ENCODE data around the gene APCDD1. TPM values are rescaled to one million over a fixed set of nuclear protein-coding genes. Genes with fewer than 3 reads are reported as not detected.

Gene APCDD1
- total RNA-seq, 1 donor from 2014 or later = not detected

DNA sequence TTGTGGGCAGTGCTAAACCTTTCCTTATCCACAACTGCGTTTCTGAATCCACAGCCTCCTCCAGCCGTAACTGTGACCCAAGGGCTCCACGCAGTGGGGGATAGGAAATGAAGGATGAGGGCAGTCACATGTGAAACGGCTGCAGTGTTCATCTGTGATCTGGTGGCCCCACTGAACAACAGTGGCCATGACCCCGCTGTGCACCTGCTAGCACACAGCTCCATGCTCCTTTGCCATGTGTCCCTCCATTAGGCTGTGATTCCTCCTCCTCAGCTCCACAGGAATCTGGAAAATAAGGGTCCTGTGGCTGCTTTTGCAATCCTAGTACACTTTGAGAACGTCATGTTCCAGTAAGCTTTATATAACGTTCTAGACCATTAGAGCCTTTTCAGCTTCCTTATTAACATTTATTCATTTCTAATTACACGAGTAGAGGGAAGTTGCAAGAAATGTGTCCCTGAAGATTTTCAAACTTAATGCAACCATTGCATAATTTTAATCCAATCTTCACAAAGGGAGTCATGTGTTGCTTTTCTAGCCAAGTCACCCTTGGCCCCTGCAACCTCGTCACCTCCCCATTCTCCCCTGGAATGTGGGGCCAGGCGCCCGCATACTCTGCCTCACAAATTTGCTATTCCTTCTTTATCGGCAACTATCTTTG lies 64.3 kb downstream of the APCDD1 start:
- DNase-seq (ENCODE audit: low spot score) = no peak
- Mint-ChIP-seq H3K27me3 (ENCODE audit: insufficient read depth) (peaks cover 43% of the 10 kb centered on the region), H3K9me3 (no peaks in the 10 kb centered on the region), H3K36me3 (ENCODE audit: low read depth) (no peaks in the 10 kb centered on the region), H3K4me3 (no peak overlapping the region), H3K27ac (no peak overlapping the region), H3K4me1 (ENCODE audit: low read depth) (peaks cover 13% of the 10 kb centered on the region)
- intact Hi-C loops (cut with micrococcal nuclease) = no loop called here

DNA sequence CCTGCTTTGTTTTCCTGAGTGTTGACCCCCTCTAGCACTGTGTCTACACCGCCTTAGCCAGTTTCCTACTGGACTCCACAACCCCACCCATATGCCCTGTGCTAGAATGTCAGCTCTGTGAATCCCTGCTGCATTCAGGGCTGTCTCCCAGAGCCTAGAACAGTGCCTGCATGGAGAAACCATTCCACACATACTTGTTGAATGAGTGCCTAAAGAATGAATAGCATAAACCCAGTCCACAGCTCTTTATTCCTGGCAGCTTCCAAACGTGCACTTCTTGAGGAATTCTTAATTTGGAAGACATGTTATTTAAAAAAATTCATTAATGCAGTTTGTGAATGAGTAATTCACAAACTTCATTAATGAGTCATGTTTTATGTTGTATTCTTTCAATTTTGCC lies 64.9 kb downstream of the APCDD1 start:
- H3K9me3 Mint-ChIP-seq = no peaks in the 10 kb centered on the region
- no peak overlapping the region for H3K27ac Mint-ChIP-seq
- intact Hi-C loops (cut with micrococcal nuclease) = no loop called here
- no peak for DNase-seq (ENCODE audit: low spot score)
- H3K4me3 Mint-ChIP-seq = no peak overlapping the region
- no peaks in the 10 kb centered on the region for H3K36me3 Mint-ChIP-seq (ENCODE audit: low read depth)
- H3K4me1 Mint-ChIP-seq (ENCODE audit: low read depth) = peaks cover 19% of the 10 kb centered on the region
- peaks cover 42% of the 10 kb centered on the region for H3K27me3 Mint-ChIP-seq (ENCODE audit: insufficient read depth)

DNA sequence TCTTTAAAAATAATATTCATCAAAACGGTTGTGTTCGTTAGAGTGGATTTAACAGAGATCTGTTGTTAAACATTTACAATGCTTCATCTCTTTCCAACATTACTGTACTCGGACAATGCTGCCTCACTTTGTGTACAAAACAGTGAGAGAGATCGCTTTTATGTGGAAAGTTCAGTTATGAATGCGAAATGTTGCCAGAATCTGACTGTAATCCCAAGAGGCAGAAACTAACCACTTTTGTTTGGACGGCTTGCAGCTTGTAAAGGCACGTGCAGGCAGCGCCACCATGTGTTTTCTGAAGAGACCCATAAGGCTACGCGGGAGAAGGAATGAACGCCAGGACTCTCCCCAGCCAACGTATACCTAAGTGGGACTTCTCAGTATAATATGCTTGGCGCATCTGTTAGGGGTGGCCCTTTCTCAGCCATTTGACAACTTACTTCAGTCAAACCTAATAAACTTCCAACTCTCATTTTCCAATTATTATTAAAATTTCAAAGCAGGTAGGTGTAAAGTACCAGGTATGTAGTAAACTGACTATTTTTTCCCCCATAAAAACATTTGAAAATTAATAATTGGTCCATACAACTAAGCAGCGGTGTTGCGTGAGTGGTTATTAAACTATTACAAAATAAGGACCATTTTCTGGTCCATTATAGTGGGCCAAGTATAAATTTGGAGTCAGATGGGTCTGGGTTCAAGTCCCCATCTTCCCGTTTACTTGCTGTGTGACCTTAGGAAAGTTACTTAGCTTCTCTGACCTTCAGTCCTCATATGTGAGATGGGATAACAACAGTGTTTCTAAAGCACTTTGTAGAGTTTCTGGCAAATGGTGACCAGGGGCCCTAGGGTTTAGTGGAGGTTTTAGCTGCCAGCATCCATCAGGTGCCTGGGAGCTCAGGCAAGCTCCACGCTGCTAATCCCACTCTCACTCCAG lies 65.8 kb downstream of the APCDD1 start:
- no peaks in the 10 kb centered on the region for H3K9me3 Mint-ChIP-seq
- peak; percentile 35 for DNase-seq (ENCODE audit: low spot score)
- no peak overlapping the region for H3K27ac Mint-ChIP-seq
- intact Hi-C loops (cut with micrococcal nuclease) = loop anchor here (1.0 to 10.0 kb wide), 7 partner anchors 265 to 1445 kb away; partner anchors contain the start of gene RALBP1
- H3K27me3 Mint-ChIP-seq (ENCODE audit: insufficient read depth) = peaks cover 38% of the 10 kb centered on the region
- peaks cover 28% of the 10 kb centered on the region for H3K4me1 Mint-ChIP-seq (ENCODE audit: low read depth)
- no peak overlapping the region for H3K4me3 Mint-ChIP-seq
- no peaks in the 10 kb centered on the region for H3K36me3 Mint-ChIP-seq (ENCODE audit: low read depth)

DNA sequence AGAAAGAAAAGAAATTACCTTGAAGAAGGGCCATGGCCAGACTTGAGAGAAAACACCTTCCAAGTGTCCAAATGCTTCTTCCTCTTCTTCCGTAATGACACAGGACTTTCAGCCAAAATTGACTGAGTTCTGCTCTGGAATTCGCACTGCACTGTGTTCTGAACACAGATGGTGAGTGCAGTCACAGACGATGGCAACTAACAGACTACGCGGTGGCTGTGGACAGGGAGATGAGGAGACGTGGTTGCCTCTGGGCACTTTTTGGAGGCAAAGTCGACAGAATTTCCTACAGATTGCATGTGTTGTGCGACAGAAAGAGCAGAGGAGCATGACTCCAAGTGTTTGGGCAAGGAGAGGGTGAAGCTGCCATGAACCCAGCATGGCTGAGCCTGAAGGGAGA lies 67.1 kb downstream of the APCDD1 start:
- no peaks in the 10 kb centered on the region for H3K9me3 Mint-ChIP-seq
- no peak overlapping the region for H3K4me3 Mint-ChIP-seq
- peaks cover 3% of the 10 kb centered on the region for H3K36me3 Mint-ChIP-seq (ENCODE audit: low read depth)
- peaks cover 31% of the 10 kb centered on the region for H3K27me3 Mint-ChIP-seq (ENCODE audit: insufficient read depth)
- intact Hi-C loops (cut with micrococcal nuclease) = loop anchor here (10.0 kb wide), 6 partner anchors 263 to 1447 kb away; partner anchors contain the start of gene RALBP1
- peaks cover 35% of the 10 kb centered on the region for H3K4me1 Mint-ChIP-seq (ENCODE audit: low read depth)
- no peak for DNase-seq (ENCODE audit: low spot score)
- H3K27ac Mint-ChIP-seq = no peak overlapping the region

DNA sequence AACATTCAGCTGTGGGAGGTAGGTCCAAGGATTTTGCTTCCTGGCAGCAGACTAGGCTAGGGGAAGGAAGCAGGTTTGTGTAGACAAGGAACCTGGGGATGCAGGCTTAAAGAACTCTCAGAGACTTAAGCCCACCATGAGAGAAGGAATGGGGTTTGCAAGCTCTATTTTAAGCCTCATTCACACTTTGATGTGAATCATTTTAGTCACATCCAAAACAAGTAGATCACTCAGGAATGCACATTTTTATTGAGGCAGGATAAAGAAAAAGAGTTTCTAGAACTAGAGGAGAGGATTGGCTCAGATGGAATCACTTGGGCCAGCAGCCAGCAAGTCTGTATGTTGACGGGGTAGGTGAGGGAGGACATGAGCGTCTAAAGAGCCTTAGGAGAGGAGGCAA lies 68.1 kb downstream of the APCDD1 start:
- Mint-ChIP-seq H3K27ac (no peak overlapping the region), H3K27me3 (ENCODE audit: insufficient read depth) (peaks cover 27% of the 10 kb centered on the region), H3K9me3 (no peaks in the 10 kb centered on the region), H3K4me1 (ENCODE audit: low read depth) (peaks cover 40% of the 10 kb centered on the region), H3K36me3 (ENCODE audit: low read depth) (peaks cover 6% of the 10 kb centered on the region), H3K4me3 (no peak overlapping the region)
- intact Hi-C loops (cut with micrococcal nuclease) = loop anchor here (10.0 kb wide), 6 partner anchors 262 to 1448 kb away; partner anchors contain the start of gene RALBP1
- no peak for DNase-seq (ENCODE audit: low spot score)

DNA sequence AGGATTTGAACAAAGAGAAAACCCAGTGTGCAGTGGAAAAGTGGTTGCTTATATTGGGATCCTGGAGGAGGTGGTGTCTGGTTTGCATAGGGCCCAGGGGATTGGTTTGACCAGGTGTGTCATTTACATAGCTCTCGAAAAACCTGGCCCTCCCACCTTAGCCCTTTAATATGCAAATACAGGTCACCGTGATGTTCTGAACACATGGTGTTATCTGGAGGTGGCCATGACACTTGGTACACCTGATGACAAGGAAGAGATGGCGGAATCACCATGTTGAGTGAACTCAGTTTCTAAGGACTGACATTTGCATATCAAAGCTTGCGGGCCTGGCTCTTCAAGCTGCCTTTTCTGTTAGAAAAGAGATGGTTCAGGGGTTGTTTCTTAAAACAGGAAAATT lies 69.1 kb downstream of the APCDD1 start:
- H3K27me3 Mint-ChIP-seq (ENCODE audit: insufficient read depth) = peaks cover 19% of the 10 kb centered on the region
- peaks cover 10% of the 10 kb centered on the region for H3K36me3 Mint-ChIP-seq (ENCODE audit: low read depth)
- DNase-seq (ENCODE audit: low spot score) = no peak
- H3K9me3 Mint-ChIP-seq = no peaks in the 10 kb centered on the region
- H3K27ac Mint-ChIP-seq = no peak overlapping the region
- intact Hi-C loops (cut with micrococcal nuclease) = loop anchor here (10.0 kb wide), 6 partner anchors 261 to 1449 kb away; partner anchors contain the start of gene RALBP1
- H3K4me3 Mint-ChIP-seq = no peak overlapping the region
- H3K4me1 Mint-ChIP-seq (ENCODE audit: low read depth) = peaks cover 50% of the 10 kb centered on the region

DNA sequence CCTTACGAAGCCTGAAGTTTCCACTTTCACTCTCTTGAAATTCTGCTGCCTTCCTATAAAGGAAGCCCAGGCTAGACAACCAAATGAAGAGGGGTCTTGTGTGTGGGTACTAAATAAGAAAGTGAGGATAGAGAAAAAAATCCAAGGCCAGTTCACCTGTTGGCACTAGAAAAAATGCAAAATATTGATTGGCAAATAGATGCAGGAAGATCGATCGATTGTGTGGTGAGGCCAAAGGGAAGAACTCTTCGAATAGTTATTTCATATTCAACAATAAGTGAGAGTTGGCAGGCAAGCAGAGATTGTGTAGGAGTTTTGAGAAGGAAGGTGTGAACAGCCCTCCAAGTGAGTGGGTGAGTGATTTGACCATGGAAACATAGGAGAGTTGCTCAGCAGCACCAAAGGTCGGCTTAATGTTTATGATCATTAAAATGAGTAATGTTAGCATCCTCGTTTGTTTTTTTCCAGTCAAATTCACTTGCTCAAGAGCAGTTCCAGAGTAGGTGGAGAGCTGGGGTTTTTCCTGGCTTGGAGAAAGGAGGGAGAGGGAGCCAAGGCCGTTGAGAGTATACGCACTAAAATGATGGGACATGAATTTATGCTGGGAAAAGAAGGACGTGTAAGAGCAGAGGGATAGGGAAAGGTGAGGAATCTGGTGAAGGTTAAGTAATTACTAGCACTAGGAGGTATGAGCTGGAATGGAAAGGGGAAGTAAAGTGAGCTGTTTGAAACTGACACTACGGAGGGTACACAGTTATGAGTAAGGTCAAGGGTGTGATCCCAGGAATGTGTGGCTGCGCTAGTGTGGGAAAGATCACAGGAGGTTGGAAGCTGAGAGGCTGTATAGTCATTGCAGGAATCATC lies 70.3 kb downstream of the APCDD1 start:
- Mint-ChIP-seq H3K27me3 (ENCODE audit: insufficient read depth) (peaks cover 10% of the 10 kb centered on the region), H3K36me3 (ENCODE audit: low read depth) (peaks cover 10% of the 10 kb centered on the region), H3K4me3 (peak overlapping the region; percentile 97), H3K27ac (peak overlapping the region; percentile 92), H3K9me3 (no peaks in the 10 kb centered on the region), H3K4me1 (ENCODE audit: low read depth) (peaks cover 60% of the 10 kb centered on the region)
- intact Hi-C loops (cut with micrococcal nuclease) = loop anchor here (1.0 to 10.0 kb wide), 9 partner anchors 25 to 1917 kb away; partner anchors contain the start of genes RAB12 and RALBP1
- no peak for DNase-seq (ENCODE audit: low spot score)

DNA sequence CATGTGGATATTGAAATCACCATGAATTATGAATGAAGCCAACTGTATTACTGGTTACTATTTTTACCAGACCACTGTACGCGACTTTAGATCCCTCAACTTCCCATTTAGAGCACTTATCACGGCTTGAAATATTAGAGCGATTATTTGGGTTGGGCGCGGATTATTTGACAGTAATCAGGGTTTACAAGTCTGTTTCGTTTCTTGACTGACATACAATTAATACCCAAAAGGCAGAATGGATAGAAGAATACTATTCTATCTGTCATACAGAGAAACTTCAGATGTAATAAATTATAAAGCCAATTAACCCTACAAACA lies 70.9 kb downstream of the APCDD1 start:
- intact Hi-C loops (cut with micrococcal nuclease) = loop anchor here (1.0 to 10.0 kb wide), 9 partner anchors 26 to 1918 kb away; partner anchors contain the start of genes RAB12 and RALBP1
- Mint-ChIP-seq H3K36me3 (ENCODE audit: low read depth) (peaks cover 12% of the 10 kb centered on the region), H3K27ac (no peak overlapping the region), H3K27me3 (ENCODE audit: insufficient read depth) (peaks cover 7% of the 10 kb centered on the region), H3K4me3 (peak overlapping the region; percentile 97), H3K9me3 (no peaks in the 10 kb centered on the region), H3K4me1 (ENCODE audit: low read depth) (peaks cover 61% of the 10 kb centered on the region)
- DNase-seq (ENCODE audit: low spot score) = no peak

DNA sequence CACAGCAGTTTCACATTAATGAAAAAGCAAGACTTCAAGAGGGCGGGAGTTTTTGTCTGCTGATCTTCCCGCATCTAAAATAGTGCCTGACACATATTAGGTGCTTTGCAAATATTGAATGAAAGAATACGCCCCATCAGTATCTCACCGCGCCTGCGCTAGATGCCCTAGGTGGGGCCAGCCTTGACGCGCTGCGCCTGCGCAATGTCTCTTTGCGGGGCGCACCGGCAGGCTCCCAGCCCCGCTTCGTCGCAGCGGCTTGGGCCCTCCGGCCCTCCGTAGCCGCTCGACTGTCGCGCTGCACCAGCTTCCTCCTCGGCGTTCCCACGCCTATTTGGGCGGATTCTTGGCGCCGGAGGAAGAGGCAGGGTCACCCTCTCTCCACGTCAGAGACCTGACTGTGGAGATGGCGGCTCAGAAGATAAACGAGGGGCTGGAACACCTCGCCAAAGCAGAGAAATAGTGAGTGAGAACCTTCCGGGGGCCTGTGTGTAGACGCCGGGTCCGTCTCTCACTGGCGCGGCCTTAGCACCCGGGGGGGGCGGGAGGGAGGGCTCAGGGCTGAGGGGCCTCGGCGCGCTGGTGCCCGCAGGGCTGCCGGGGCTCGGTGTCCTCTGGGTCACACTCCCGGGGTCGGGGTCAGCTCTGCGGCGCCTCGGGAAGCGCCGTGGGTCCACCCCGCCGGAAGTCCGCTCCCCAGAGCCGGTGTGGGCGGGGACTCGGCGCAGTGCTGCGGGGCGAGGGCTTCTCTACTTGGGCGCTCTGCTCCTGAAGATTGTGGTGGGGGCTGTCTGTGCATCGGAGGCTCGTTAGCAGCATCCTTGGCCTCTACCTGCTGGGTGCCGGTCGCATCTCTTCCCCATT lies 71.5 kb downstream of the APCDD1 start, which contains the start of gene NAPG:
NAPG (plus strand) TSS at position 331 of the 864 bp plus-strand sequence; CDS start at position 407, 76 bp downstream.
- Mint-ChIP-seq H3K4me3 (peak within 1 kb of the TSS; percentile 97), H3K27me3 (ENCODE audit: insufficient read depth) (peaks cover 7% of the 10 kb centered on the region), H3K27ac (peak within 1 kb of the TSS; percentile 98), H3K36me3 (ENCODE audit: low read depth) (peaks cover 13% of the 10 kb centered on the region), H3K9me3 (no peaks in the 10 kb centered on the region), H3K4me1 (ENCODE audit: low read depth) (peaks cover 67% of the 10 kb centered on the region)
- peak; percentile 91 for DNase-seq (ENCODE audit: low spot score)
- intact Hi-C loops (cut with micrococcal nuclease) = loop anchor here (1.0 to 10.0 kb wide), 11 partner anchors 27 to 1919 kb away; partner anchors contain the start of genes RAB12, RALBP1 and TWSG1

DNA sequence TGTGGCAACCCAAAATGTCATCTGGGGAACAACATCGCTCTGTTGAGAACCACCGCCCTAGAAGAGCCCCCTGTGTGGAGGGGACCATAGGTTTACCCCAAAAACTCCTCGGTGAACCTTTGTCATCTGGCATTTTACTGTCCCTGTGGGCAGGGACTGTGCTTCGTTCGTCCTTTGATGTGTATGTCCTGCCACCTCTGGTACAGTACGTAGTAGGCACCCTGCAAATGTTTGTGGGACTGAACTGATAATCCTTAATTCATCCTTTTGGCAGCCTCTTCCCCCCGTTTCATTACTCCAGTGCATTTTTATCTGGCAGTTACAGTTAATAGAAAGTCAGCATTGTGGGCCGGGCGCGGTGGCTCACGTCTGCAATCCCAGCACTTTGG lies 72.1 kb downstream of the APCDD1 start:
- Mint-ChIP-seq H3K27ac (peak overlapping the region; percentile 89), H3K36me3 (ENCODE audit: low read depth) (peaks cover 13% of the 10 kb centered on the region), H3K27me3 (ENCODE audit: insufficient read depth) (peaks cover 7% of the 10 kb centered on the region), H3K4me3 (peak overlapping the region; percentile 93), H3K4me1 (ENCODE audit: low read depth) (peaks cover 68% of the 10 kb centered on the region), H3K9me3 (no peaks in the 10 kb centered on the region)
- intact Hi-C loops (cut with micrococcal nuclease) = loop anchor here (1.0 to 10.0 kb wide), 10 partner anchors 258 to 1919 kb away; partner anchors contain the start of genes RAB12, RALBP1 and TWSG1
- DNase-seq (ENCODE audit: low spot score) = no peak

DNA sequence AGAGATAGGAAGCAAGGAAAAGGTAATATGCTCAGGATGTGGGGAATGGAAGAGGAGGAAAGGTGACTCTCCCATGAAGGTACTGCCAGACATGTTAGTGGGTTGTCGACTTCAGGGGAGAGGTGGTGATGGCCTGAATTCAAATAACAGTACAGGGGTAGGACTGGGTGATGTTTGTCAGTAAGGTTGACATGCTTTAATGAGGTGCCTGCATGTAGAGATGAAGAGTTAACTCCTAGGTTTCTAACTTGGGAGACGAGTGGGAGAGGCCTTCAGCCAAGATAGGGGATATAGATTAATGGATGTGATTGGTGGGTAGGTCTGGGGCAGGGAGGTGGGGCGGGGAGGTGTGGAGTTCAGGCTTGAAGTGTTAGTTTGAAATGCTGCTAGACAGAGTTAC lies 74.0 kb downstream of the APCDD1 start:
- Mint-ChIP-seq H3K9me3 (no peaks in the 10 kb centered on the region), H3K4me3 (peak overlapping the region; percentile 58), H3K36me3 (ENCODE audit: low read depth) (peaks cover 16% of the 10 kb centered on the region), H3K27ac (peak overlapping the region; percentile 2), H3K27me3 (ENCODE audit: insufficient read depth) (no peaks in the 10 kb centered on the region), H3K4me1 (ENCODE audit: low read depth) (peaks cover 64% of the 10 kb centered on the region)
- DNase-seq (ENCODE audit: low spot score) = no peak
- intact Hi-C loops (cut with micrococcal nuclease) = loop anchor here (5.0 to 10.0 kb wide), 8 partner anchors 256 to 1921 kb away; partner anchors contain the start of genes RAB12 and RALBP1
